Neural cell (in vitro differentiated cells): ENCODE data around the gene LYSMD1. TPM values are rescaled to one million over a fixed set of nuclear protein-coding genes. Genes with fewer than 3 reads are reported as not detected.
"Not testable (repeated sequence)": the region's sequence is repeated elsewhere in the genome, so short reads cannot be mapped to it uniquely, and the experiment has no call there.

ENCODE experiments used
- H2AFZ ChIP-seq: fragments of 200-600, 300-800 bp; sonication (generic), shearing (Covaris generic); 2 replicates; pipeline ENCODE4 v1.6.0; 2014; ENCODE audit warnings: low read depth, mild to moderate bottlenecking, antibody characterized with exemption, low read length, moderate library complexity
- H3F3A ChIP-seq: fragments of 200-600 bp; shearing (Covaris generic); 2 replicates; pipeline ENCODE4 v1.6.1; 2016; ENCODE audit warnings: mild to moderate bottlenecking, moderate library complexity, mixed read lengths, antibody characterized with exemption, low read length; ENCODE audit not compliant: insufficient read depth, poor library complexity, severe bottlenecking
- H3K27ac ChIP-seq: fragments of 200-600, 300-800 bp; sonication (generic), shearing (Covaris generic); 2 replicates; pipeline ENCODE4 v1.5.1; 2014; ENCODE audit warnings: mild to moderate bottlenecking, low read length, moderate library complexity
- H3K27me3 ChIP-seq: fragments of 300-800, 200-600 bp; sonication (generic), shearing (Covaris generic); 2 replicates; pipeline ENCODE4 v1.6.0; 2014; ENCODE audit warnings: mild to moderate bottlenecking, low read depth, low read length, moderate library complexity; ENCODE audit not compliant: insufficient read depth
- H3K36me3 ChIP-seq: fragments of 300-800, 200-600 bp; sonication (generic), shearing (Covaris generic); 2 replicates; pipeline ENCODE4 v1.5.1; 2014; ENCODE audit warnings: mild to moderate bottlenecking, antibody characterized with exemption, low read length, moderate library complexity; ENCODE audit not compliant: insufficient read depth
- H3K4me2 ChIP-seq: fragments of 300-800, 200-600 bp; sonication (generic), shearing (Covaris generic); 2 replicates; pipeline ENCODE4 v1.6.0; 2014; ENCODE audit warnings: mild to moderate bottlenecking, low read length
- H3K4me3 ChIP-seq: fragments of 300-800, 200-600 bp; sonication (generic), shearing (Covaris generic); 2 replicates; pipeline ENCODE4 v1.5.1; 2014; ENCODE audit warnings: mild to moderate bottlenecking, low read length, moderate library complexity
- H3K79me2 ChIP-seq: fragments of 200-600 bp; shearing (Covaris generic); replicated peaks from 2 replicates; pipeline ENCODE4 v1.6.0; 2014; ENCODE audit warnings: mild to moderate bottlenecking, low read length, moderate library complexity; ENCODE audit not compliant: insufficient read depth
- H3K9ac ChIP-seq: fragments of 300-800, 200-600 bp; sonication (generic), shearing (Covaris generic); 2 replicates; pipeline ENCODE4 v1.6.1; 2016; ENCODE audit warnings: mild to moderate bottlenecking, low read length, mixed read lengths
- H3K9me2 ChIP-seq: fragments of 200-600 bp; shearing (Covaris generic); 2 replicates; pipeline ENCODE4 v1.6.1; 2016; ENCODE audit warnings: mild to moderate bottlenecking, low read length, mixed read lengths; ENCODE audit not compliant: insufficient read depth
- H3K9me3 ChIP-seq: fragments of 200-600, 300-800 bp; sonication (generic), shearing (Covaris generic); 2 replicates; pipeline ENCODE4 v1.6.1; 2016; ENCODE audit warnings: mild to moderate bottlenecking, mixed run types, low read length, moderate library complexity, mixed read lengths
- H4K20me1 ChIP-seq: fragments of 200-600 bp; shearing (Covaris generic); 2 replicates; pipeline ENCODE4 v1.6.1; 2016; ENCODE audit warnings: mild to moderate bottlenecking, mixed run types; ENCODE audit not compliant: insufficient read depth
- CTCF ChIP-seq: fragments of 450-650 bp; IDR thresholded peaks from 2 replicates; pipeline ENCODE4 v1.5.1; 2014; ENCODE audit warnings: antibody characterized with exemption, mild to moderate bottlenecking, moderate library complexity; ENCODE audit not compliant: poor library complexity, severe bottlenecking
- EP300 ChIP-seq: fragments of 450-650 bp; conservative IDR thresholded peaks from 2 replicates; pipeline ENCODE4 v1.6.1; 2014; ENCODE audit warnings: antibody characterized with exemption, mild to moderate bottlenecking, moderate library complexity; ENCODE audit not compliant: poor library complexity, severe bottlenecking
- EZH2 ChIP-seq: fragments of 200-600, 300-800 bp; shearing (Covaris generic), sonication (generic); IDR thresholded peaks from 2 replicates; pipeline ENCODE4 v1.6.1; 2014; ENCODE audit warnings: antibody characterized with exemption, low read length, borderline replicate concordance, mild to moderate bottlenecking; ENCODE audit not compliant: insufficient read depth, poor library complexity, severe bottlenecking
- MXI1 ChIP-seq: fragments of 450-650 bp; conservative IDR thresholded peaks from 2 replicates; pipeline ENCODE4 v1.6.1; 2014; ENCODE audit warnings: antibody characterized with exemption, mild to moderate bottlenecking; ENCODE audit not compliant: poor library complexity, severe bottlenecking
- POLR2AphosphoS5 ChIP-seq: IDR thresholded peaks from 2 replicates; pipeline ENCODE4 v1.6.1; 2012
- RAD21 ChIP-seq: fragments of 450-650 bp; conservative IDR thresholded peaks from 2 replicates; pipeline ENCODE4 v1.6.1; 2014; ENCODE audit warnings: antibody characterized with exemption, mild to moderate bottlenecking, moderate library complexity
- SMC3 ChIP-seq: fragments of 450-650 bp; conservative IDR thresholded peaks from 2 replicates; pipeline ENCODE4 v1.6.1; 2014; ENCODE audit warnings: antibody characterized with exemption, mild to moderate bottlenecking, moderate library complexity; ENCODE audit not compliant: poor library complexity
- TAF1 ChIP-seq: IDR thresholded peaks from 2 replicates; pipeline ENCODE4 v1.6.1; 2012; ENCODE audit warnings: low read depth
- polyA plus RNA-seq: library from polyadenylated mRNA; depleted of rRNA; stranded (reverse); fragments of >200 nt; gene quantifications from 2 replicates; pipeline ENCODE4 v1.2.3, GENCODE V29; 2014
- TF ChIP-seq, protein P1 (sequence below): IDR thresholded peaks from 2 replicates; pipeline ENCODE4 v1.6.1; 2012; ENCODE audit warnings: borderline replicate concordance

LYSMD1 gene
- polyA plus RNA-seq, 1 donor from 2014 or later = 16.0 TPM

DNA sequence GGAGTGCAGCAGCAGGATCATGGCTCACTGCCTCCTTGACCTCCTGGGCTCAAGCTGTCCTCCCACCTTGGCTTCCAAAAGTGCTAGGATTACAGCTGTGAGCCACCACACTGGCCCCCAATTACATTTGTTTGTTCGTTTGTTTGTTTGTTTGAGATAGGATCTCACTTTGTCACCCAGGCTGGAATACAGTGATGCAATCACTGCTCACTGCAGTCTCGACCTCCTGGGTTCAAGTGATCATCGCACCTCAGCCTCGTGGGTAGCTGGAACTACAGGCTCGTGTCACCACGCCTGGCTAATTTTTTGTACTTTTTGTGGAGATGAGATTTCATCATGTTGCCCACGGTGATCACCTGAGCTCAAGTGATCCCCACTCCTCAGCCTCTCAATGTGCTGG, 26.3 kb upstream of the LYSMD1 start:
- Histone ChIP-seq H3K4me2 (no peak overlapping the region), H3K27ac (no peak overlapping the region), H3K9me3 (no peaks in the 10 kb centered on the region), H3K79me2 (peaks cover 25% of the 10 kb centered on the region), H3K36me3 (no peaks in the 10 kb centered on the region), H3F3A (no peaks in the 10 kb centered on the region), H4K20me1 (no peaks in the 10 kb centered on the region), H3K9me2 (no peaks in the 10 kb centered on the region), H3K27me3 (peaks cover 5% of the 10 kb centered on the region), H3K9ac (no peak overlapping the region), H3K4me3 (no peak overlapping the region), H2AFZ (no peak overlapping the region)
- TF ChIP-seq POLR2AphosphoS5 (no peak), EP300 (no peak), EZH2 (no peak), CTCF (no peak), MXI1 (no peak), RAD21 (no peak), TAF1 (no peak), SMC3 (no peak)
- TF ChIP-seq, protein P1, sequence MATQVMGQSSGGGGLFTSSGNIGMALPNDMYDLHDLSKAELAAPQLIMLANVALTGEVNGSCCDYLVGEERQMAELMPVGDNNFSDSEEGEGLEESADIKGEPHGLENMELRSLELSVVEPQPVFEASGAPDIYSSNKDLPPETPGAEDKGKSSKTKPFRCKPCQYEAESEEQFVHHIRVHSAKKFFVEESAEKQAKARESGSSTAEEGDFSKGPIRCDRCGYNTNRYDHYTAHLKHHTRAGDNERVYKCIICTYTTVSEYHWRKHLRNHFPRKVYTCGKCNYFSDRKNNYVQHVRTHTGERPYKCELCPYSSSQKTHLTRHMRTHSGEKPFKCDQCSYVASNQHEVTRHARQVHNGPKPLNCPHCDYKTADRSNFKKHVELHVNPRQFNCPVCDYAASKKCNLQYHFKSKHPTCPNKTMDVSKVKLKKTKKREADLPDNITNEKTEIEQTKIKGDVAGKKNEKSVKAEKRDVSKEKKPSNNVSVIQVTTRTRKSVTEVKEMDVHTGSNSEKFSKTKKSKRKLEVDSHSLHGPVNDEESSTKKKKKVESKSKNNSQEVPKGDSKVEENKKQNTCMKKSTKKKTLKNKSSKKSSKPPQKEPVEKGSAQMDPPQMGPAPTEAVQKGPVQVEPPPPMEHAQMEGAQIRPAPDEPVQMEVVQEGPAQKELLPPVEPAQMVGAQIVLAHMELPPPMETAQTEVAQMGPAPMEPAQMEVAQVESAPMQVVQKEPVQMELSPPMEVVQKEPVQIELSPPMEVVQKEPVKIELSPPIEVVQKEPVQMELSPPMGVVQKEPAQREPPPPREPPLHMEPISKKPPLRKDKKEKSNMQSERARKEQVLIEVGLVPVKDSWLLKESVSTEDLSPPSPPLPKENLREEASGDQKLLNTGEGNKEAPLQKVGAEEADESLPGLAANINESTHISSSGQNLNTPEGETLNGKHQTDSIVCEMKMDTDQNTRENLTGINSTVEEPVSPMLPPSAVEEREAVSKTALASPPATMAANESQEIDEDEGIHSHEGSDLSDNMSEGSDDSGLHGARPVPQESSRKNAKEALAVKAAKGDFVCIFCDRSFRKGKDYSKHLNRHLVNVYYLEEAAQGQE = no peak

DNA sequence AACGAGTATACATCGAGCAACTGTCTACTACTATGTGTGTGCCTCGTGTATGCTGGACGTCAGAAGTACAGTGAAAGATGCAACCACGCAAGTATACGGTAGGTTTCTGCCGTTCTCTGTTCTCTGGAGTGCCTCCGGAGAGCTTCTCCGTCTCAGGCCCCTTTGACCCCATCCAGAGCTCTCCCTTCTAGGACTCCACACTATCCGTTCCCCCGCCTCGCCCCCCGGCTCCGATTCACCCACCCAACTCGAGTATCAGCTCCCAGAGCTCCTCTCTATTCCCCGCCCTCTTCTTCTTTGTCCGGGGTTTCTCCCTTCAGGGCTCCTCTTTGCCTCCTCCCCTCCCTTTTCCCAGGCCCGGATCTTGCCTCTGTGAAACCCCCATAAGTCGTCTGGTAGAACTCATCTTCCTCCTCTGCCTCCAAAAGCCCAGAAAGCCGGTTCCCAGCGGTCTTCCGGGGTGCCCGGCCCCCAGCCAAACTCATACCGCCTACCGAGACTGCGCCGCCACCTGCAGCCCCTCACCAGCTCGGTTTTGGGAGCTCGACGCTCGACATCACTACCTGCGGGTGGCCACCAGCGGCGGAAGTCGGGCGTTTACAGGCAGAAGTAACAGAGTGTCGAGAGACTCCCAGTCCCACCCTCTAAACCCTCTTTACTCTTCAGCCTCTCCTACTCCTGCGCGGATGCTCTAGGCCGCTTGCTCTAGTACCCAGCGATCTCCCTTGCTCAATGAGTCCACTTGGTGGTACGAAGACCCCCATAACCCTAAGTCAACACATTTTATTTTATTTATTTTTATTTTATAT, 24.1 kb upstream of the LYSMD1 start, which contains the start of gene VPS72:
Gene VPS72, minus strand, starts transcription at position 561 of the 809 bp plus-strand sequence. Its CDS starts 76 bp downstream, at position 485.
- H3K79me2 ChIP-seq = peaks cover 28% of the 10 kb centered on the region
- H3K36me3 ChIP-seq = no peaks in the 10 kb centered on the region
- H4K20me1 ChIP-seq = no peaks in the 10 kb centered on the region
- peak within 1 kb of the TSS; percentile 93 for H3K27ac ChIP-seq
- H3F3A ChIP-seq = no peaks in the 10 kb centered on the region
- peak within 1 kb of the TSS; percentile 83 for H3K4me2 ChIP-seq
- peaks cover 5% of the 10 kb centered on the region for H3K27me3 ChIP-seq
- TF ChIP-seq SMC3 (peak; percentile 46), TAF1 (peak; percentile 77), MXI1 (peak; percentile 84), EZH2 (no peak), EP300 (no peak), RAD21 (peak; percentile 26), POLR2AphosphoS5 (peak; percentile 99), CTCF (peak; percentile 38)
- TF ChIP-seq, protein P1 = peak; percentile 57
- no peaks in the 10 kb centered on the region for H3K9me3 ChIP-seq
- H3K9me2 ChIP-seq = no peaks in the 10 kb centered on the region
- H3K4me3 ChIP-seq = peak within 1 kb of the TSS; percentile 70
- H2AFZ ChIP-seq = peak within 1 kb of the TSS; percentile 48
- peak within 1 kb of the TSS; percentile 87 for H3K9ac ChIP-seq

- peak overlapping the region; percentile 70 for H3K4me3 ChIP-seq
- H2AFZ ChIP-seq, H4K20me1 ChIP-seq, H3K9me2 ChIP-seq, H3K36me3 ChIP-seq, H3F3A ChIP-seq, H3K9me3 ChIP-seq, H3K27me3 ChIP-seq, H3K27ac ChIP-seq: not testable (repeated sequence)
- peak overlapping the region; percentile 87 for H3K9ac ChIP-seq
- peak overlapping the region; percentile 83 for H3K4me2 ChIP-seq
- peaks cover 28% of the 10 kb centered on the region for H3K79me2 ChIP-seq
Measured at GRCh38 chr1:151188667-151189066, 23.0 kb upstream of the LYSMD1 start.
